GM23248 (cell line): ENCODE measurements around the gene ABL2. TPM values are rescaled to one million over a fixed set of nuclear protein-coding genes. Genes with fewer than 3 reads are reported as not detected.
"Not testable (repeated sequence)": the region's sequence is repeated elsewhere in the genome, so short reads cannot be mapped to it uniquely, and the experiment has no call there.

Experiments
- DNase-seq: peaks from one replicate; pipeline ENCODE4 v3.0.0-alpha.2; 2015
- H2AFZ ChIP-seq: fragments of 200-600 bp; sonication (generic); 2 replicates; pipeline ENCODE4 v1.6.1; 2016; ENCODE audit warnings: antibody characterized with exemption
- H3F3A ChIP-seq: fragments of 200-600 bp; sonication (generic); 2 replicates; pipeline ENCODE4 v1.6.1; 2016; ENCODE audit warnings: mild to moderate bottlenecking, antibody characterized with exemption, mixed run types; ENCODE audit not compliant: insufficient read depth
- H3K27ac ChIP-seq: fragments of 200-600 bp; sonication (generic); 2 replicates; pipeline ENCODE4 v1.5.1; 2016; ENCODE audit warnings: mild to moderate bottlenecking
- H3K27me3 ChIP-seq: fragments of 200-600 bp; sonication (generic); replicated peaks from 2 replicates; pipeline ENCODE4 v1.6.1; 2016; ENCODE audit warnings: mild to moderate bottlenecking; ENCODE audit not compliant: insufficient read depth
- H3K36me3 ChIP-seq: fragments of 200-600 bp; sonication (generic); 2 replicates; pipeline ENCODE4 v1.6.1; 2016; ENCODE audit warnings: low read depth, mild to moderate bottlenecking
- H3K4me1 ChIP-seq: fragments of 200-600 bp; sonication (generic); 2 replicates; pipeline ENCODE4 v1.6.1; 2016; ENCODE audit warnings: mild to moderate bottlenecking; ENCODE audit not compliant: insufficient read depth
- H3K4me2 ChIP-seq: fragments of 200-600 bp; sonication (generic); one replicate; pipeline ENCODE4 v1.6.1; 2016; ENCODE audit warnings: mild to moderate bottlenecking; ENCODE audit not compliant: unreplicated experiment
- H3K4me3 ChIP-seq: fragments of 200-600 bp; sonication (generic); 2 replicates; pipeline ENCODE4 v1.5.1; 2016; ENCODE audit warnings: mild to moderate bottlenecking
- H3K79me2 ChIP-seq: fragments of 200-600 bp; sonication (generic); 2 replicates; pipeline ENCODE4 v1.6.1; 2016; ENCODE audit warnings: mild to moderate bottlenecking; ENCODE audit not compliant: insufficient read depth
- H3K9ac ChIP-seq: fragments of 200-600 bp; sonication (generic); 2 replicates; pipeline ENCODE4 v1.6.1; 2016; ENCODE audit warnings: mild to moderate bottlenecking
- H3K9me2 ChIP-seq: fragments of 200-600 bp; sonication (generic); 2 replicates; pipeline ENCODE4 v1.6.1; 2016; ENCODE audit warnings: mixed run types, mild to moderate bottlenecking, moderate library complexity; ENCODE audit not compliant: insufficient read depth
- H3K9me3 ChIP-seq: fragments of 200-600 bp; sonication (generic); one replicate; pipeline ENCODE4 v1.6.1; 2017; ENCODE audit warnings: low read depth
- H4K20me1 ChIP-seq: fragments of 200-600 bp; sonication (generic); 2 replicates; pipeline ENCODE4 v1.6.0; 2016; ENCODE audit not compliant: insufficient read depth
- EZH2 ChIP-seq: fragments of 200-600 bp; sonication (generic); IDR thresholded peaks from 2 replicates; pipeline ENCODE4 v1.6.1; 2018; ENCODE audit warnings: antibody characterized with exemption, mild to moderate bottlenecking; ENCODE audit not compliant: insufficient read depth, poor library complexity, severe bottlenecking
- EZH2phosphoT487 ChIP-seq: fragments of 200-600 bp; sonication (generic); IDR thresholded peaks from 2 replicates; pipeline ENCODE4 v1.6.1; 2018; ENCODE audit warnings: antibody characterized with exemption, moderate library complexity, mild to moderate bottlenecking, low read depth; ENCODE audit not compliant: insufficient read depth
- WGBS, 2 experiments: methylation state at CpG; one replicate each; pipeline ENCODE4 v1.1.6; 2015 to 2017; ENCODE audit warnings: low lambda C conversion rate in 2 of 2, low coverage in 1 of 2; ENCODE audit errors: missing lambda C conversion rate in 2 of 2; 5-methylcytosine and 5-hydroxymethylcytosine counted together
- in situ Hi-C: fragments of 300-500 bp; cut with MboI; formaldehyde crosslinking; loops from 2 replicates; pipeline ENCODE4 v1.15.0; 2020
- polyA plus RNA-seq: library from polyadenylated mRNA; unstranded; fragments of >200 nt; fragmentation: Nextera tagmentation; extraction: Ambion mirVana; gene quantifications from 2 replicates; pipeline ENCODE4 v1.2.1, GENCODE V29; 2016
- total RNA-seq: library from RNA; depleted of rRNA; stranded (reverse); fragments of >200 nt; shearing (Covaris generic); gene quantifications from 2 replicates; pipeline ENCODE4 v1.2.3, GENCODE V29; 2014

ABL2 gene
- total and polyA plus RNA-seq, 2 experiments from 2014 or later, result 13.2 to 38.6 TPM

DNA sequence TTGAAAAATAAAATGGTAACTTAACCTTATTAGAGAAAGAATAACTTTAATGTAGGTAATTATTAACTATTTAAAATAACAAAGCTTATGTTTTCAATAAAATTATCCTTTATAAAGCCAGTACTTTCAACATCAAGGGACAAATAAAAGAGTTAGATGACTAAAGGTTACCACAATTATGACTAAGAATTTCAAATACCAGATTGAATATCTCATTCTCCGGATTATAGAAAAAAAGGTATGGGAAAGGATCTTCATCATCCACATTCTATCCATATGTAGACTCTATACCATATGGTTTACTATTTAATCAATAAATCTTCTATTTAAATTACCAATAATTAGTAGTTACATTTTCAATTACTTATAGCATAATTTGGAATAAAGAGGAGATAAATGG, 84.9 kb downstream of the ABL2 start:
- peak overlapping the region; percentile 59; the same call in 1 of the 2 replicates for H3K9ac ChIP-seq
- peaks cover 89% of the 10 kb centered on the region for H3K79me2 ChIP-seq
- no peak overlapping the region for H3K4me3 ChIP-seq
- H3K36me3 ChIP-seq, result peaks cover 8% of the 10 kb centered on the region; the same call in 1 of the 2 replicates
- H3K9me2 ChIP-seq, result no peaks in the 10 kb centered on the region
- no peaks in the 10 kb centered on the region for H3K27me3 ChIP-seq
- H3K9me3 ChIP-seq, result no peaks in the 10 kb centered on the region
- peak overlapping the region; percentile 98 for H3K27ac ChIP-seq
- in situ Hi-C loops, result no loop called here
- TF ChIP-seq EZH2phosphoT487 (no peak), EZH2 (no peak)
- peaks cover 9% of the 10 kb centered on the region for H4K20me1 ChIP-seq
- H3K4me2 ChIP-seq, result peak overlapping the region; percentile 37
- H3K4me1 ChIP-seq, result peaks cover 50% of the 10 kb centered on the region
- H2AFZ ChIP-seq, result no peak overlapping the region
- H3F3A ChIP-seq, result peaks cover 53% of the 10 kb centered on the region
- peak; percentile 78 for DNase-seq
- WGBS, 2 experiments, result 3 to 4% methylated on average over 1 of the region's 1 CpG

DNA sequence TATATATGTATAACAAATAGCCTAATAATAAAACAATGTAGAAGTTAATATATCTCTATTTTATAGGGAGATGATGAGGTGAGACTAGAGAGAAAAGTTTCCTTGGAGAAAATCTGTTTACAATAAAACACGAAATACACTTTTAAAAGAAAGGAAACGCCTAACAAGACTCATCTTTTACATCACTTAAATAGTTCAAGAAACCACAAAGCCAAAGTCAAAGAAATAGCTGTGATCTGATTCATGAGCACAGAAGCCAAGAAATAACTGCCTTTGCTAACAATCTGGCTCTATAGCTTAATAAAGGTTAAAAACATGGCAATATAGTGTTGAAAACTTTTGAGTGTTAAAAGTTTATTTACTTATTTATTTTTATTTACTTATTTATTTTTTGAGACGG, 86.2 kb downstream of the ABL2 start:
- DNase-seq, result peak; percentile 95
- peaks cover 89% of the 10 kb centered on the region for H3K79me2 ChIP-seq

DNA sequence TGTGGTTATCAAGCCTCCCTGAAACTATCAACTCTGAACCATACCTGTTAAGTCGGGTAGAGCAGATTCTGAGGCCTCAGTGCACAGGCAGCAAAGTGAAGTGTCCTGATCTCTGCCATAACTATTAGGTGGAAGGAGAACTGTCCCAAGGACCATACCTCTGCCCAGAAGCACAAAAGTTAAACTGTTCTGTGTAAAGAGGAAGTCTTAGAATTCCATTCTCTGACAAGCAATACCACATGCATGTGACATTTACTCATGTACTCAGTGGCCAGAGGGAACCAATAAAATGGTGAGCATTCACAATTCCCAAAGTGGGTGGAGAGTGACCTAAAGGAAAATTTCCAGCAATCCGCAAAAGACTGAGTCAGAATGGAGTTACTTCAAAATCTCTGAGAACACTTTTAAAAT, 86.6 kb downstream of the ABL2 start:
- 0 to 3% methylated on average over 2 of the region's 2 CpGs for WGBS, 2 experiments
- Histone ChIP-seq H3K79me2 (peaks cover 89% of the 10 kb centered on the region), H3K36me3 (peaks cover 8% of the 10 kb centered on the region; the same call in 1 of the 2 replicates), H3K4me3 (peak overlapping the region; percentile 88), H3K9me3 (no peaks in the 10 kb centered on the region), H3K4me2 (peak overlapping the region; percentile 96), H4K20me1 (peaks cover 10% of the 10 kb centered on the region), H3K9ac (peak overlapping the region; percentile 98), H2AFZ (no peak overlapping the region), H3K9me2 (no peaks in the 10 kb centered on the region), H3K4me1 (peaks cover 62% of the 10 kb centered on the region), H3K27me3 (no peaks in the 10 kb centered on the region), H3K27ac (peak overlapping the region; percentile 98), H3F3A (peaks cover 65% of the 10 kb centered on the region)
- peak; percentile 98 for DNase-seq
- in situ Hi-C loops, result no loop called here
- TF ChIP-seq EZH2phosphoT487 (0 out of 2 replicates have a peak, but pooled peaks have one; percentile 3), EZH2 (no peak)

More for the DNA sequence above, 86.2 kb downstream of the ABL2 start:
- H4K20me1 ChIP-seq, result peaks cover 9% of the 10 kb centered on the region
- H3K9me2 ChIP-seq, result no peaks in the 10 kb centered on the region
- no peaks in the 10 kb centered on the region for H3K9me3 ChIP-seq
- TF ChIP-seq EZH2phosphoT487 (no peak), EZH2 (no peak)
- no peaks in the 10 kb centered on the region for H3K27me3 ChIP-seq
- peak overlapping the region; percentile 96 for H3K4me2 ChIP-seq
- H3K36me3 ChIP-seq, result peaks cover 8% of the 10 kb centered on the region; the same call in 1 of the 2 replicates
- H3F3A ChIP-seq, result peaks cover 61% of the 10 kb centered on the region
- 0 to 1% methylated on average over 3 of the region's 3 CpGs for WGBS, 2 experiments
- H3K4me3 ChIP-seq, result peak overlapping the region; percentile 88
- no peak overlapping the region for H2AFZ ChIP-seq
- peaks cover 58% of the 10 kb centered on the region for H3K4me1 ChIP-seq
- peak overlapping the region; percentile 98 for H3K27ac ChIP-seq
- in situ Hi-C loops, result no loop called here
- peak overlapping the region; percentile 98 for H3K9ac ChIP-seq

DNA sequence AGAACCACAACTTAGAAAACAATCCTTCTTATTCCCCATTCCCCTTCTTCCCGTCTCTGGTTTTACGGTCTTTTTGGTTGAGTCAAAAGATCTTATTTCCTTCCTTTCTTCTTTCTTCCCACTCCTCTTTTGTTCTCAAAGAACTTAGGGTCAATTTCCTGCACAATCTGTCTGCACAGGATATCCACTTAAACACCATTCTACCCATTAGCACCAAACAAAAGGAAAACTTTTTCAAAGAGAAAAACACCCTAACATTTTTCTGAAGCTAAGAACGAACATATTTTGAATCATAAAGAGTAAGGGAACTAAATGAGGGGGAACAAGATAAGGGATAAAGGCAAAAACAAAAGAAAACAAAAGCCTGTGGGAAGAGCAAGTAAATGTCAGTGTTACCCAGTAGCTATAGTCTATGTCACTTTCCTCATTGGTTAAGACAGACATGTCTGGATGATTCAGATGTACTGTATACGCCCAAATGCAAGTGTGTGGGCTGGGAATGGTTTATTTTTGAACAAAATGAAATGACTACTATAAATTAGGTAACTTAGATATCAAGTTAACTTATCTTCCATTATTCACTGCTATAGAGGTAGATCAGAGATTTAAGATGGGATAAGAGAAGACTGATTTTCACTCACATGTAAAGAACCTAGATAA, 87.8 kb downstream of the ABL2 start:
- peak overlapping the region; percentile 96 for H3K4me2 ChIP-seq
- peaks cover 67% of the 10 kb centered on the region for H3K4me1 ChIP-seq
- H2AFZ ChIP-seq, result no peak overlapping the region
- H3K79me2 ChIP-seq, result peaks cover 89% of the 10 kb centered on the region
- H3F3A ChIP-seq, result peaks cover 69% of the 10 kb centered on the region
- peak; percentile 92 for DNase-seq
- WGBS, 2 experiments, result 15 to 18% methylated on average over 4 of the region's 4 CpGs
- H3K27ac ChIP-seq, result peak overlapping the region; percentile 98
- no peaks in the 10 kb centered on the region for H3K9me2 ChIP-seq
- H3K27me3 ChIP-seq, result no peaks in the 10 kb centered on the region
- peaks cover 15% of the 10 kb centered on the region for H4K20me1 ChIP-seq
- no peaks in the 10 kb centered on the region for H3K9me3 ChIP-seq
- TF ChIP-seq EZH2 (no peak), EZH2phosphoT487 (no peak)
- in situ Hi-C loops, result no loop called here
- H3K36me3 ChIP-seq, result peaks cover 8% of the 10 kb centered on the region; the same call in 1 of the 2 replicates
- H3K4me3 ChIP-seq, result peak overlapping the region; percentile 88
- H3K9ac ChIP-seq, result peak overlapping the region; percentile 98

DNA sequence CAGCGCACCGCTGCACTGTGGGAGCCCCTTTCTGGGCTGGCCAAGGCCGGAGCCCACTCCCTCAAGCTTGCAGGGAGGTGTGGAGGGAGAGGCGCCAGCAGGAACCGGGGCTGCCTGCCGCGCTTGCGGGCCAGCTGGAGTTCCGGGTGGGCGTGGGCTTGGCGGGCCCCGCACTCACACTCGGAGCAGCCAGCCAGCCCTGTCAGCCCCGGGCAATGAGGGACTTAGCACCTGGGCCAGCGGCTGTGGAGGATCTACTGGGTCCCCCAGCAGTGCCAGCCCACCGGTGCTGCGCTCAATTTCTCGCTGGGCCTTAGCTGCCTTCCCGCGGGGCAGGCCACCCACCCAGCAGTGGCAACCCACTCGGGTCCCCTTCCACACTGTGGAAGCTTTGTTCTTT, 90.7 kb downstream of the ABL2 start:
- H3K9me3 ChIP-seq, H3K4me2 ChIP-seq, H3K27ac ChIP-seq, H3K36me3 ChIP-seq, H3K9me2 ChIP-seq, in situ Hi-C loops, H3K27me3 ChIP-seq, H2AFZ ChIP-seq, H3K4me3 ChIP-seq, H3K9ac ChIP-seq, DNase-seq: not testable (repeated sequence)
- peaks cover 15% of the 10 kb centered on the region for H4K20me1 ChIP-seq
- peaks cover 39% of the 10 kb centered on the region for H3K4me1 ChIP-seq
- 92 to 96% methylated on average over 10 to 21 of the region's 21 CpGs for WGBS, 2 experiments
- peaks cover 50% of the 10 kb centered on the region for H3F3A ChIP-seq
- H3K79me2 ChIP-seq, result peaks cover 88% of the 10 kb centered on the region
